Measurements from ENCODE around the gene SSR1.

SSR1 gene

DNA sequence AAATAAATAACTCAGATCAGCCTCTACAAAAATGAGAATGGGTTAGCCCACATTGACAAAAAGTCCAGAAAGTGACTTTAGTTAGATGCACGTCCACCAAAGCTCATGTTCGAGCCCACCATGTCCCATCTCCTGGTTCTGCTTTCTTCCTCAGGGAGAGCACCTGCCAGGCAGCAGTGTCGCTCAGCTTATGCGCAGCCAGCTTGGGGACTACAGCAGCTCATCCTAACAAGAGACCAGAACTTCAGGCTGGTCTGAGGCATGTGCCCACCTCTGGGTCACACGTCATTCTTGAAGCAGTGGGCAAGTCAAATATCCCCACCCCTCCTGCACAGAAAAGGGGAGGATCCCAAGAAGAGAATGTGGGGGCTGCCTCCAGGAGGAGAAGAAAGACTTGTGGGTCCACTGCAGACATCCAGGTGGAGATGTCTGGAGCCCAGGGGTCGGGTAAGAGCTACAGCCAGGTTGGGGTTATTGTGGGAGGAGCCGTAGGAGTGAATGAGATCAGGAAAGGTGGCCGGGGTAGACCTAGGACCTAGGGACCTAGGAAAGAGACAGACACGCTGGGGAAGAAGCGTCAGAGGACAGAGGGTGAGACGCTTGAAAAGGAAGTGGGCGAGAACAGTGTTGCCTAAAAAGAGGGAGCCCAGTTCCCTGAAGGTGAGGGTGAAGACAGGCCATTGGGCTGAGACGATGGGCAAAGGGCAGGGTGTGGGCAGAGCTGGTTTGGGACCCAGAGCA, 52.5 kb downstream of the SSR1 start:
- in situ Hi-C loops (cut with HindIII; ENCODE audit: low sequenced_read_pairs), result no loop called here

DNA sequence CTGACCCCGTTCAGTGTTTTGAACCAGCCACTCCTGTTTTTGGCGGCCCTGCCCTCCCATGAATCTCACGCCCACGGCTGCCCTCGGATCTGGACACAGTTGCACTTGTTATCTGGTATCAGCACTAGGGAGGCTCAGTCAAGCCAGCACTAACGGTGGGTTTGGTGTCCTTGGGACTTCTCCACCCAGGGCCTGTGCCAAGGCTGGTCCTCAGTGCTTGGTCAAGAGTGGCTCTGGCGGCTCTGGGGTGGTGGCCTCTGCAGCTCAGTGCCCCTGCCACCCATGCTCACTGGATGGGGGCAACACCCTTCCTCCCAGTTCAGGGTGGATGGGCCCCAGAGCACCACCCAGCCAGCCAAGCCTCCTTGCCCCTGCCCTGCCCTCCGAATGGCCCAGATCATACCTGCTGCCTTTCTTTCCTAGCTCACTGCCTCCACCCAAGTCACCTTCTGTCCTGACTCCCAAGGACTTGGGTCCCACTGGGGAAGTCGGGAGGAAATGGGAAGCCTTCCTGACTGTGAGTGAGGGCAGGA, 54.7 kb downstream of the SSR1 start:
- in situ Hi-C loops (cut with HindIII; ENCODE audit: low sequenced_read_pairs), result no loop called here

DNA sequence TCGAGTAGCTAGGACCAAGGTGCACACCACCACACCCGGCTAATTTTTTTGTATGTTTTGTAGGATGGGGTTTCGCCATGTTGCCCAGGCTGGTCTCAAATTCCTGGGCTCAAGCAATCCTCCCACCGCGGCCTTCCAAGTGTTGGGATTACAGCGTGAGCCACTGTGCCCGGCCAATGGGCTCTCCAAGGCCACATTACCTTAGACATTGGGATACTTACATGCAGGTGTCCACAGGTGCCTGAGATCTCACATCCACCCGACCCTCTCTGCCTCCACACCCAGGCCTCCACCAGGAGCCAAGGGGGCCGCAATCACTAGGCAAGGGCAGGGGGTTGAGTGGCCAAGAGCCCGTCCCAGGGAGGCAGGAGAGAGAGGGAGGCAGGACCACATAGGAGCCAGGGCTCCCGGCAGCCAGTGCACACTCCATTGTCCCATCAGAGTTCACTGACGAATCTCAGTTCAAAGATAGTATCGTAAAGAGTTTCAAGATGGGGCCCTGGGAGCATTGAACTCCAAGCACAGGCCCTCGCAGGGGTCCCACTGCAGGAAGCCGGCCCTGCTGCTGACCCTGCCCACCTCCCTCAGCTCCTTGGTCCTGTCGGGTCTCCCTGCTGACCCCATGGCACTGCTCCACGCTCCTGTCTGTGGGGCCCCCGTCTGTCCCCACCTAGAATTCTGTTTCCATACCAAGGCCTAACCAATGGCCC, 55.3 kb downstream of the SSR1 start:
- in situ Hi-C loops (cut with HindIII; ENCODE audit: low sequenced_read_pairs), result no loop called here

DNA sequence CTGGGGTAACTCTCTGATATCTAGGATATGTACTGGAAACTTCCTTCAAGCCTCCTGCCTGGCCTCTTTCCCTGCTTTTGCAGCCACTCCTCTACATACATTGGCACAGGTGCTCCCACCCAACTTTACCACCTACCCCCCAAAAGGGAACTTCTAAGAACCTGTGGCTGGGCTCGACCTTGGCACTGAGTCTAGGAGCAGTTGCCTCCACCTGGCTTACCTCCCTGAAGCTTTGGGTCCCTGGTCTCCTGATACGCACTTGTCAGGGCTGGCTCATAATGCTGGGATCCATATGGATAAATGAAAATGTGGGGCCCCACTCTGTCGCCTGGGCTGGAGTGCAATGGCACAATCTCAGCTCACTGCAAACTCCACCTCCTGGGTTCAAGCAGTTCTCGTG, 56.2 kb downstream of the SSR1 start:
- in situ Hi-C loops (cut with HindIII; ENCODE audit: low sequenced_read_pairs), result no loop called here

DNA sequence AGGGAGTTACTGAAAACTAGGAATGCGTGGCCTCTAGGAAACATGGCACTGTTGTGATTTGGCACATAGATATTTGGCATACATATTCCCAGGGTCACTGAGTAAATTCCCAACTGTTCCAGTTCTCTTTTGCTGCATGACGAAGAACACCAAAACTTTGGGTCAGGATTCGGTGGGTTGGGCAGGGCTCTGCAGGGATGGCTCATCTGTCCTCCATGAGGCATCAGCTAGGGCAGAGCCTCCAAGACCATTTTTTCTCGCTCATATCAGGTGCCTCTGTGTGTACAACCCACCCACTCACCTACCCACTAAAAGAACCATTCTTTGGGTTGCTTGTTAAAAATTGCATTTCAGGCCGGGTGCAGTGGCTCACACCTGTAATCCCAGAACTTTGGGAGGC, 57.1 kb downstream of the SSR1 start:
- in situ Hi-C loops (cut with HindIII; ENCODE audit: low sequenced_read_pairs), result no loop called here

GRCh38 chr6:7254980-7255835, 57.8 kb downstream of the SSR1 start:
- in situ Hi-C loops (cut with HindIII; ENCODE audit: low sequenced_read_pairs), result no loop called here

- in situ Hi-C loops (cut with HindIII; ENCODE audit: low sequenced_read_pairs), result no loop called here
These were observed 60.6 kb downstream of the SSR1 start for GRCh38 chr6:7252390-7252789.

DNA sequence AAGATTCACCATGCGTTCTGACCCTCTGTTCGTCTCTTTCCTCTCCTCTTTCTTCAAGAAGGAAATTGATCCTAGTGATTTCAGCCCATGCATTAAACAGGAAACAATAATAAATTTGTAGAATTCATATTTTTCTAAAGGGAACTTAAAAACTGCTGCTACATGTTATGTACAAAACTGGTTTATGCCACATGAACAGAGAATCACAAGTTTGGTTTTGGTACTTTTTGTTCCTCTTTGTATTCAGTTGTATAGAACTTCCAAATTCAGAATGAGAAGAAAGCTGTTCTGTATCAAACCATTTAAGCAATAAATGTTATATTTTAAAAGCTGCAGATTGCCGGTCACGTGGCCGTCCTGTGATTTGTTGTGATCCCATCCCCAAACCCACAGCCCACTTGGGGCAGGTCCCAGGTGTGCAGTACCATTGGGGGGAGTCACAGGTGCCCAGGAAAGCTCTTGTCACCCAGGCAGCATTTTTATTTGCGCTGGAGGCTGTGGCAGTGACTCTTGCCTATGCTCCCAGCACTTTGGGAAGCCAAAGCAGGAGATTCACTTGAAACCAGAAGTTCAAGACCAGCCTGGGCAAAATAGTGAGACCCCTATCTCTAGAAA, 61.2 kb downstream of the SSR1 start:
- in situ Hi-C loops (cut with HindIII; ENCODE audit: low sequenced_read_pairs), result no loop called here

- in situ Hi-C loops (cut with HindIII; ENCODE audit: low sequenced_read_pairs), result no loop called here
These were observed 62.2 kb downstream of the SSR1 start for GRCh38 chr6:7250812-7251211.

GRCh38 chr6:7249946-7250643, 62.9 kb downstream of the SSR1 start:
- in situ Hi-C loops (cut with HindIII; ENCODE audit: low sequenced_read_pairs), result no loop called here

GRCh38 chr6:7249391-7249790, 63.6 kb downstream of the SSR1 start:
- in situ Hi-C loops (cut with HindIII; ENCODE audit: low sequenced_read_pairs), result no loop called here

GRCh38 chr6:7247828-7248227, 65.2 kb downstream of the SSR1 start:
- in situ Hi-C loops (cut with HindIII; ENCODE audit: low sequenced_read_pairs), result no loop called here

GRCh38 chr6:7247179-7247456, 65.9 kb downstream of the SSR1 start:
- in situ Hi-C loops (cut with HindIII; ENCODE audit: low sequenced_read_pairs), result no loop called here

DNA sequence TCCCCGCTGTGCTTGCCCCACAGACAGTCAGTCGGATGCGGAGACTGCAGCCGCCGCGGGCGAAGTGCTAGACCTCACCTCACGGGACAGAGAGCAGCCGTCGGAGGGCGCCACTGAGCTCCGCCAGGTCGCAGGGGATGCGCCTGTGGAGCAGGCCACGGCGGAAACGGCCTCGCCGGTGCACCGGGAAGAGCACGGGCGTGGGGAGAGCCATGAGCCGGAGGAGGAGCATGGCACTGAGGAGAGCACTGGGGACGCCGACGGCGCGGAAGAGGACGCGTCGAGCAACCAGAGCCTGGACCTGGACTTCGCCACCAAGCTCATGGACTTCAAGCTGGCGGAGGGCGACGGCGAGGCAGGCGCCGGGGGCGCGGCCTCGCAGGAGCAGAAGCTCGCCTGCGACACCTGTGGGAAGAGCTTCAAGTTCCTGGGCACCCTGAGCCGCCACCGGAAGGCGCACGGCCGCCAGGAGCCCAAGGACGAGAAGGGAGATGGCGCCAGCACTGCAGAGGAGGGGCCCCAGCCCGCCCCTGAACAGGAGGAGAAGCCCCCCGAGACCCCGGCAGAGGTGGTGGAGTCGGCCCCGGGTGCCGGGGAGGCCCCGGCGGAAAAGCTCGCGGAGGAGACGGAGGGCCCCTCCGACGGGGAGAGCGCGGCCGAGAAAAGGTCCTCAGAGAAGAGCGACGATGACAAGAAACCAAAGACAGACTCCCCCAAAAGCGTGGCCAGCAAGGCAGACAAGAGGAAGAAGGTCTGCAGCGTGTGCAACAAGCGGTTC, 66.4 kb downstream of the SSR1 start:
- in situ Hi-C loops (cut with HindIII; ENCODE audit: low sequenced_read_pairs), result no loop called here

GRCh38 chr6:7245668-7246393, 67.2 kb downstream of the SSR1 start:
- in situ Hi-C loops (cut with HindIII; ENCODE audit: low sequenced_read_pairs), result no loop called here

DNA sequence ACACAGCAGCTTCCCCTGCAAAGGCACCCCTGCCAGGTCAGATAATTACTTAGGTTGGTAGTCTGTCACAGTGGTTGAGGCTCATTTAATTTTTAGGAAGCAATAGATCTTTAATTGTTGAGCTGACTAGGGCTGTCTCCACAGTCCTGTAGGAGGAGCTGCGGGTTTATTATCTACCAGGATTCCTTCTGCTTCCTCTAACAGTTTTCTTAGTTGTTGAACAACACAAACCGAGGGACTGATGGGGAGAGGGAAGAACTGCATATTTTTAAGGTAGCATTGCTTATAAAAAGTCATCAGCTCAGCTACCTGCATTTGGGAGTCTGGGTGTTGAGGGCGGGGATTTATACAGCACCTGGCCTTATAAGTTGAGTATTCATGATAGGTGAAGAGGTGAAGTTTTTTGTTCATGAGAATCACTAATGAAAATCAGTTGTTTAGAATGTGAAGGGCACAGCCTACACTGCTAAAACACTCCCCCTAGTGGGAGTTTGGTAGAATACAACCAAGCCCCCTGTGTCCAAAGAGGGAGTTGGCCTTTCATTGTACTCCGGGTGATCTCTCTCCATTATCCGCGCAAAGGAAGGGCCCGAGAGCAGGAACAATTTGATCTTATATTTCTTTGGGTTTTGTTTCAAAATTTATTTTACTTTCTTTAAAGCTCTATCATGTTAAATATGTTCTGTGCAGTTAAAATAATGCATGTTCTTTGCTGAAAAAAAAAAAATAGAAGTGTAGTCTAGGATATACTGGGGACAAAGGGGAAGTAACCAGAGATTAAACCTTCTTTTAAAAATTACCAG, 69.6 kb downstream of the SSR1 start:
- in situ Hi-C loops (cut with HindIII; ENCODE audit: low sequenced_read_pairs), result no loop called here

- in situ Hi-C loops (cut with HindIII; ENCODE audit: low sequenced_read_pairs), result no loop called here
These were observed 70.2 kb downstream of the SSR1 start for GRCh38 chr6:7242835-7243178.

Data from DLD1 (cell line).